NCI-H748 (cell line): ENCODE measurements around the gene NOL4L.
A peak's percentile ranks its signal among the peaks of the same experiment; 100 is the strongest.

ENCODE experiments used
- DNase-seq: peaks from one replicate; lab custom pipeline; 2025; ENCODE audit not compliant: unreplicated experiment; lab: John Stamatoyannopoulos, UW

The NOL4L gene

GRCh38 chr20:32527447-32528055 lies 57.6 kb downstream of the NOL4L start:
- no peak for DNase-seq

GRCh38 chr20:32527052-32527446 lies 58.1 kb downstream of the NOL4L start:
- no peak for DNase-seq

GRCh38 chr20:32526541-32526940 lies 58.6 kb downstream of the NOL4L start:
- DNase-seq = no peak

- DNase-seq = no peak
Observed at GRCh38 chr20:32526125-32526524, 59.0 kb downstream of the NOL4L start.

- peak; percentile 38 for DNase-seq
Observed at GRCh38 chr20:32524829-32525501, 60.2 kb downstream of the NOL4L start.

GRCh38 chr20:32523613-32524213 lies 61.4 kb downstream of the NOL4L start:
- DNase-seq = no peak

GRCh38 chr20:32522776-32523612 lies 62.1 kb downstream of the NOL4L start:
- DNase-seq = peak; percentile 11

- no peak for DNase-seq
Observed at GRCh38 chr20:32522526-32522775, 62.7 kb downstream of the NOL4L start.

GRCh38 chr20:32521780-32522525 lies 63.2 kb downstream of the NOL4L start:
- peak; percentile 77 for DNase-seq

- no peak for DNase-seq
Observed at GRCh38 chr20:32520927-32521203, 64.3 kb downstream of the NOL4L start.

- no peak for DNase-seq
Observed at GRCh38 chr20:32519381-32519730, 65.8 kb downstream of the NOL4L start.

- DNase-seq = peak; percentile 20
Observed at GRCh38 chr20:32518593-32519380, 66.3 kb downstream of the NOL4L start.

- DNase-seq = no peak
Observed at GRCh38 chr20:32517914-32518592, 67.1 kb downstream of the NOL4L start.

GRCh38 chr20:32517518-32517873 lies 67.6 kb downstream of the NOL4L start:
- no peak for DNase-seq

- no peak for DNase-seq
Observed at GRCh38 chr20:32516583-32517517, 68.3 kb downstream of the NOL4L start.

- DNase-seq = no peak
Observed at GRCh38 chr20:32515631-32516101, 69.5 kb downstream of the NOL4L start.

GRCh38 chr20:32514760-32515159 lies 70.4 kb downstream of the NOL4L start:
- DNase-seq = no peak

- no peak for DNase-seq
Observed at GRCh38 chr20:32513031-32513866, 71.9 kb downstream of the NOL4L start.
